Hepatocyte (in vitro differentiated cells): Measurements from ENCODE around the gene MAGI2. TPM values are rescaled to one million over a fixed set of nuclear protein-coding genes. Genes with fewer than 3 reads are reported as not detected.
A peak's percentile ranks its signal among the peaks of the same experiment; 100 is the strongest.

Source experiments
- DNase-seq: peaks from one replicate; pipeline ENCODE4 v3.0.0-alpha.2; 2016; ENCODE audit warnings: low spot score
- H2AFZ ChIP-seq: fragments of 200-600 bp; sonication (generic); 2 replicates; pipeline ENCODE4 v1.6.0; 2016; ENCODE audit warnings: antibody characterized with exemption, mild to moderate bottlenecking
- H3K27ac ChIP-seq: fragments of 200-600 bp; sonication (generic); 2 replicates; pipeline ENCODE4 v1.5.1; 2016; ENCODE audit warnings: mild to moderate bottlenecking
- H3K27me3 ChIP-seq: fragments of 200-600 bp; sonication (generic); 2 replicates; pipeline ENCODE4 v1.6.1; 2016
- H3K36me3 ChIP-seq: fragments of 200-600 bp; sonication (generic); replicated peaks from 2 replicates; pipeline ENCODE4 v1.5.1; 2016; ENCODE audit warnings: low read depth; ENCODE audit not compliant: insufficient read depth
- H3K4me1 ChIP-seq: fragments of 200-600 bp; sonication (generic); 2 replicates; pipeline ENCODE4 v1.5.1; 2016; ENCODE audit warnings: mild to moderate bottlenecking, moderate library complexity; ENCODE audit not compliant: insufficient read depth
- H3K4me2 ChIP-seq: fragments of 200-600 bp; sonication (generic); 2 replicates; pipeline ENCODE4 v1.6.0; 2016
- H3K4me3 ChIP-seq: fragments of 200-600 bp; sonication (generic); 2 replicates; pipeline ENCODE4 v1.5.1; 2016; ENCODE audit warnings: mild to moderate bottlenecking
- H3K79me2 ChIP-seq: fragments of 200-600 bp; sonication (generic); 2 replicates; pipeline ENCODE4 v1.6.0; 2017; ENCODE audit warnings: mild to moderate bottlenecking
- H3K9me2 ChIP-seq: fragments of 200-600 bp; sonication (generic); replicated peaks from 2 replicates; pipeline ENCODE4 v1.6.0; 2017; ENCODE audit warnings: mild to moderate bottlenecking; ENCODE audit not compliant: insufficient read depth
- H3K9me3 ChIP-seq: fragments of 200-600 bp; sonication (generic); 2 replicates; pipeline ENCODE4 v1.5.1; 2016; ENCODE audit warnings: low read depth, mild to moderate bottlenecking
- H4K20me1 ChIP-seq: fragments of 200-600 bp; sonication (generic); 2 replicates; pipeline ENCODE4 v1.6.0; 2016; ENCODE audit warnings: mild to moderate bottlenecking; ENCODE audit not compliant: insufficient read depth, poor library complexity, severe bottlenecking
- CTCF ChIP-seq: fragments of 200-600 bp; sonication (generic); IDR thresholded peaks from 2 replicates; pipeline ENCODE4 v1.5.1; 2016; ENCODE audit warnings: antibody characterized with exemption, mild to moderate bottlenecking; ENCODE audit not compliant: poor library complexity
- EZH2 ChIP-seq: fragments of 200-600 bp; sonication (generic); IDR thresholded peaks from 2 replicates; pipeline ENCODE4 v1.6.1; 2016; ENCODE audit warnings: antibody characterized with exemption, mild to moderate bottlenecking, borderline replicate concordance
- EZH2phosphoT487 ChIP-seq: fragments of 200-600 bp; sonication (generic); IDR thresholded peaks from one replicate; pipeline ENCODE4 v1.6.1; 2018; ENCODE audit warnings: antibody characterized with exemption, mild to moderate bottlenecking, low read depth, moderate library complexity; ENCODE audit not compliant: unreplicated experiment, severe bottlenecking
- WGBS: methylation state at CpG from one replicate; pipeline ENCODE4 v1.1.6; 2016; ENCODE audit warnings: low lambda C conversion rate; ENCODE audit errors: missing lambda C conversion rate; 5-methylcytosine and 5-hydroxymethylcytosine counted together
- polyA plus RNA-seq: library from polyadenylated mRNA; unstranded; fragments of >200 nt; fragmentation: Nextera tagmentation; extraction: Ambion mirVana; gene quantifications from 2 replicates; pipeline ENCODE4 v1.2.1, GENCODE V29; 2016
- total RNA-seq: library from RNA; depleted of rRNA; stranded (reverse); fragments of >200 nt; gene quantifications from 2 replicates; pipeline ENCODE4 v1.2.3, GENCODE V29; 2014

The MAGI2 gene
- total and polyA plus RNA-seq, 2 experiments from 2014 or later: 3.1 to 6.7 TPM

GRCh38 chr7:78092331-78092730 is 1361.1 kb downstream of the MAGI2 start:
- no peaks in the 10 kb centered on the region for H4K20me1 ChIP-seq
- 93% methylated on average over 3 of the region's 3 CpGs for WGBS
- H3K4me2 ChIP-seq: no peak overlapping the region
- DNase-seq: no peak
- H3K4me1 ChIP-seq: no peaks in the 10 kb centered on the region
- H3K9me2 ChIP-seq: no peaks in the 10 kb centered on the region
- H3K27ac ChIP-seq: no peak overlapping the region
- TF ChIP-seq EZH2phosphoT487 (no peak), EZH2 (no peak), CTCF (no peak)
- H3K27me3 ChIP-seq: no peaks in the 10 kb centered on the region
- H3K4me3 ChIP-seq: no peak overlapping the region
- H3K36me3 ChIP-seq: no peaks in the 10 kb centered on the region
- no peak overlapping the region for H2AFZ ChIP-seq
- H3K9me3 ChIP-seq: no peaks in the 10 kb centered on the region
- no peaks in the 10 kb centered on the region for H3K79me2 ChIP-seq

GRCh38 chr7:78090616-78091015 is 1362.9 kb downstream of the MAGI2 start:
- Histone ChIP-seq H3K9me3 (no peaks in the 10 kb centered on the region), H3K36me3 (no peaks in the 10 kb centered on the region), H3K27me3 (no peaks in the 10 kb centered on the region), H3K4me3 (no peak overlapping the region), H4K20me1 (no peaks in the 10 kb centered on the region), H3K79me2 (no peaks in the 10 kb centered on the region), H3K4me2 (no peak overlapping the region), H3K9me2 (no peaks in the 10 kb centered on the region), H3K27ac (no peak overlapping the region), H3K4me1 (no peaks in the 10 kb centered on the region), H2AFZ (no peak overlapping the region)
- TF ChIP-seq EZH2 (no peak), CTCF (peak; percentile 32), EZH2phosphoT487 (no peak)
- no peak for DNase-seq

- no peaks in the 10 kb centered on the region for H3K9me3 ChIP-seq
- 79% methylated on average over 6 of the region's 6 CpGs for WGBS
- no peak for TF ChIP-seq EZH2phosphoT487
- no peak for TF ChIP-seq CTCF
- no peak for TF ChIP-seq EZH2
- no peaks in the 10 kb centered on the region for H3K4me1 ChIP-seq
- DNase-seq: no peak
- H3K4me3 ChIP-seq: no peak overlapping the region
- no peaks in the 10 kb centered on the region for H3K79me2 ChIP-seq
- no peaks in the 10 kb centered on the region for H3K27me3 ChIP-seq
- H3K4me2 ChIP-seq: no peak overlapping the region
- no peaks in the 10 kb centered on the region for H4K20me1 ChIP-seq
- H3K36me3 ChIP-seq: no peaks in the 10 kb centered on the region
- no peak overlapping the region for H2AFZ ChIP-seq
- no peak overlapping the region for H3K27ac ChIP-seq
- H3K9me2 ChIP-seq: no peaks in the 10 kb centered on the region
Measured at GRCh38 chr7:78083476-78084120, 1369.9 kb downstream of the MAGI2 start.
